ENCODE measurements around the gene N4BP2L2.

The N4BP2L2 gene

GRCh38 chr13:32527151-32527550 lies 11.4 kb downstream of the N4BP2L2 start:
- no peak for FAIRE-seq
- TF ChIP-seq TAF1 (IDR thresholded peaks at IDR 0.05; ENCODE audit: borderline replicate concordance, low read depth, low read length) = no peak
- TF ChIP-seq POLR2A (IDR thresholded peaks at IDR 0.05; ENCODE audit: low read depth, low read length) = no peak
- TF ChIP-seq POLR2AphosphoS5 (IDR thresholded peaks at IDR 0.05; ENCODE audit: low read depth, low read length) = no peak
- no peak for DNase-seq (ENCODE audit: insufficient read length)

GRCh38 chr13:32525766-32526165 lies 12.8 kb downstream of the N4BP2L2 start:
- DNase-seq (ENCODE audit: insufficient read length) = no peak
- FAIRE-seq = no peak
- TF ChIP-seq POLR2A (IDR thresholded peaks at IDR 0.05; ENCODE audit: low read depth, low read length) (no peak), POLR2AphosphoS5 (IDR thresholded peaks at IDR 0.05; ENCODE audit: low read depth, low read length) (no peak), TAF1 (IDR thresholded peaks at IDR 0.05; ENCODE audit: borderline replicate concordance, low read depth, low read length) (no peak)

DNA sequence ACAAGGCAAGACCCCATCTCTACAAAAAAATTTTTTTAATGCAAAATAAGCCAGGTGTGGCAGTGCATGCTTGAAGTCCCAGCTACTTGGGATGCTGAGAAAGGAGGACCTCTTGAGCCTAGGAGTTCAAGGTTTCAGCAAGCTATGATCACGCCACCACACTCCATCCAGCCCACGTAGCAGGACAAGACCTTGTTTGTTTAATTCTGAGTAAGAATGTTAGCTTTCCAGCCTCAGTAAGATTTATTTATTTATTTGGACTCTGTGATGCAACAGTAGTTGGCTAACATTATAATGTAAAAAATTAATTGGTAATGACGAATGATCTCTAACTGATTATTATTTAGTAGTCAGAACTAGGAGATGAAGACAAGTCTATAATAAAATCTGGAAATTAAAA lies 23.3 kb downstream of the N4BP2L2 start:
- TF ChIP-seq TAF1 (IDR thresholded peaks at IDR 0.05; ENCODE audit: borderline replicate concordance, low read depth, low read length) = no peak
- TF ChIP-seq POLR2A (IDR thresholded peaks at IDR 0.05; ENCODE audit: low read depth, low read length) = no peak
- no peak for TF ChIP-seq POLR2AphosphoS5 (IDR thresholded peaks at IDR 0.05; ENCODE audit: low read depth, low read length)
- no peak for FAIRE-seq
- no peak for DNase-seq (ENCODE audit: insufficient read length)

- FAIRE-seq (no peak), DNase-seq (ENCODE audit: insufficient read length) (no peak)
- no peak for TF ChIP-seq POLR2A (IDR thresholded peaks at IDR 0.05; ENCODE audit: low read depth, low read length)
- no peak for TF ChIP-seq POLR2AphosphoS5 (IDR thresholded peaks at IDR 0.05; ENCODE audit: low read depth, low read length)
- no peak for TF ChIP-seq TAF1 (IDR thresholded peaks at IDR 0.05; ENCODE audit: borderline replicate concordance, low read depth, low read length)
These were observed 27.1 kb downstream of the N4BP2L2 start for GRCh38 chr13:32511482-32511881.

DNA sequence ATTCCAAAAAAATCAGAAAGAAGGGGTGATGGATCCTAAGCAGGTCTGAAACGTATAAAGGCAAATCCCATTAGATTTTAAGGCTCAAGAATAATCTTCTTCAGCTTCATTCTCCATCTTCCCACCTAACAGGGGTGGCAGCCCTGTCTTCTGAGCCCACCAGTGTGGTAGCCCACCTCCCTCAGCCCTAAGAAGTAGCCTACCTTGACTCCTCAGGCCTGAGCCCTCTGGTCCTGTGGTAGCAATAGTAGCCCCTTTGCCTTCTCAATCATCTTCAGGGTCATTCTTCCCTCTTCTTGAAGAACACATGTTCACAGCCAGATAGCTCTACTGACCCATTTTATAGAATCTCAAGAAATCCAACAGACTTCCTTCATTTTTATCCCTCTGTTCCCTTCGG lies 33.7 kb downstream of the N4BP2L2 start:
- TF ChIP-seq POLR2A (IDR thresholded peaks at IDR 0.05; ENCODE audit: low read depth, low read length) = no peak
- TF ChIP-seq POLR2AphosphoS5 (IDR thresholded peaks at IDR 0.05; ENCODE audit: low read depth, low read length) = no peak
- no peak for TF ChIP-seq TAF1 (IDR thresholded peaks at IDR 0.05; ENCODE audit: borderline replicate concordance, low read depth, low read length)
- FAIRE-seq = no peak
- no peak for DNase-seq (ENCODE audit: insufficient read length)

- FAIRE-seq (no peak), DNase-seq (ENCODE audit: insufficient read length) (no peak)
- no peak for TF ChIP-seq POLR2A (IDR thresholded peaks at IDR 0.05; ENCODE audit: low read depth, low read length)
- no peak for TF ChIP-seq TAF1 (IDR thresholded peaks at IDR 0.05; ENCODE audit: borderline replicate concordance, low read depth, low read length)
- TF ChIP-seq POLR2AphosphoS5 (IDR thresholded peaks at IDR 0.05; ENCODE audit: low read depth, low read length) = no peak
These were observed 34.3 kb downstream of the N4BP2L2 start for GRCh38 chr13:32504263-32504662.

GRCh38 chr13:32503727-32504126 lies 34.9 kb downstream of the N4BP2L2 start:
- FAIRE-seq (no peak), DNase-seq (ENCODE audit: insufficient read length) (no peak)
- TF ChIP-seq POLR2A (IDR thresholded peaks at IDR 0.05; ENCODE audit: low read depth, low read length) (no peak), POLR2AphosphoS5 (IDR thresholded peaks at IDR 0.05; ENCODE audit: low read depth, low read length) (no peak), TAF1 (IDR thresholded peaks at IDR 0.05; ENCODE audit: borderline replicate concordance, low read depth, low read length) (no peak)

DNA sequence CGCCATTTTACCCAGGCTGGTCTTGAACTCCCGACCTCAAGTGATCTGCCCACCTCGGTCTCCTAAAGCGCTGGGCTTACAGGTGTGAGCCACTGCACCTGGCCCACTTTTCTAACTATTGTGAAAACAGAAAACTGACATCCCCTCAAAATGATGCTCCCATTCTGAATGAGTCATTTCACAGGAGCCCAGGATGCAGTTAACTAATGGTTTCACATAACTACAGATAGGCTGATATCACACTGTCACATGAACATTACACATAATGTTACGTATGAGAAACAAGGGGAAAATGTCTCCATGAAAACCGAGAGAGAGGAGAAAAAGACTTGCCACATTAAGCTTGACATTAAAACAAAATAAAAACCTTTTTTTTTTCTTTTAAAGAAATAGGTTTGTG lies 37.5 kb downstream of the N4BP2L2 start:
- no peak for TF ChIP-seq POLR2AphosphoS5 (IDR thresholded peaks at IDR 0.05; ENCODE audit: low read depth, low read length)
- no peak for TF ChIP-seq POLR2A (IDR thresholded peaks at IDR 0.05; ENCODE audit: low read depth, low read length)
- no peak for TF ChIP-seq TAF1 (IDR thresholded peaks at IDR 0.05; ENCODE audit: borderline replicate concordance, low read depth, low read length)
- FAIRE-seq (no peak), DNase-seq (ENCODE audit: insufficient read length) (no peak)

DNA sequence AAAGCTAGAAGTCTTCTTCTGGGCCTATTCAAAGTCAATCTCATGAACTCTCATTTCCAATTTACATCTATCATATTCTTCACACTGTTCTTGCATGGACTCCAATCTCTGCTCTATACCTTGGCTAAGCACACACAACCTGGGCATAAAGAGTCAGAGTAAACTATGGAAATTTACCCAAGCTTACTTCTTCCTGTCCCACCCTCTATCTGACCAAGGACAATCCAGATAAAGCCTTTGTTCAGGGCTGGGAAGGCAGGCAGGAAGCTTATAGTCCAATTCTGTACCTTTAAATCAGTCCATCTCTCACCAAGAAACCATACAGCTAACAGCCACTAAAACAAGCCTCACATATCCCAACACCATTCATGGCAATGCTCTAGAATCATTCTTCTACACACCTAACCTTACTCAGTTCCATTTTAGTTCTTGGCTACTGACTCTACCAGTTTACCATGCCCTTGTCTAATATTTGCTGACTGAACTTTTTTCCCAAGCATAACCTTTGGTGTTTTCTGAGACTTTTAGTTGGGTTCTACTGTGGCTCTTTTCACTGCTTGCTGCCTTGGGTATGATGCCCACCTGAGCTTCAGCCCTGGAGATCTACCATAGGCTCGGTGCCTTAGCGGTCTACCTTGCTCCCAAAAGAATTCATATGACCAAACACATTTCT lies 38.9 kb downstream of the N4BP2L2 start:
- no peak for DNase-seq (ENCODE audit: insufficient read length)
- no peak for FAIRE-seq
- no peak for TF ChIP-seq POLR2AphosphoS5 (IDR thresholded peaks at IDR 0.05; ENCODE audit: low read depth, low read length)
- TF ChIP-seq POLR2A (IDR thresholded peaks at IDR 0.05; ENCODE audit: low read depth, low read length) = no peak
- no peak for TF ChIP-seq TAF1 (IDR thresholded peaks at IDR 0.05; ENCODE audit: borderline replicate concordance, low read depth, low read length)

- DNase-seq (ENCODE audit: insufficient read length) (no peak), FAIRE-seq (no peak)
- TF ChIP-seq POLR2A (IDR thresholded peaks at IDR 0.05; ENCODE audit: low read depth, low read length) (no peak), TAF1 (IDR thresholded peaks at IDR 0.05; ENCODE audit: borderline replicate concordance, low read depth, low read length) (no peak)
These were observed 41.0 kb downstream of the N4BP2L2 start for GRCh38 chr13:32497589-32497988.

DNA sequence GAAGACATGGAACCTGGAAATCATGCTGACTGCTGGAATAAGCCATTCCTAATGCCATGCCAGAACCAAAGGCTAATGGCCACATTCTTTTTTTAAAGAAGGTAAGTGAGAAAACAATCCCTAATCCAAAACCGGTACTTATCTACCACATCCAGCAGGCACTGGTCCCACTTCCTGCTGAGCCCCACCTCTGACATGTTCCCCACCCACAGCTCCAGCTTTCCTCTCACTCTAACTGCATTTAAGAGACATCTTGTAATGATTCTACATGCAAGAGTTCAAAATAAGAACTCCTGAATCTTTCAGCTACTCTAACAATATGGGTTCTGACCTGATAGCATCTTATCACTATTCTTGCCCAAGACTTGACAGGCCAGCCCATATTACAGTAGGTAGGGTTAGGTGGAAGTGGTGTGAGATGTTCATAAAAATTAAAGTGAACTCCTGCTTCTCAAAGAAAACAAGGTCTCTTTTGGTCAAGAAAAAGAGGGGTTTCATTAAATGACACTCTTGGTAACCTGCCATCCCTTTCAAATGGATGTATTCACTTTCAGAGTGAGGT lies 41.9 kb downstream of the N4BP2L2 start:
- FAIRE-seq = no peak

DNA sequence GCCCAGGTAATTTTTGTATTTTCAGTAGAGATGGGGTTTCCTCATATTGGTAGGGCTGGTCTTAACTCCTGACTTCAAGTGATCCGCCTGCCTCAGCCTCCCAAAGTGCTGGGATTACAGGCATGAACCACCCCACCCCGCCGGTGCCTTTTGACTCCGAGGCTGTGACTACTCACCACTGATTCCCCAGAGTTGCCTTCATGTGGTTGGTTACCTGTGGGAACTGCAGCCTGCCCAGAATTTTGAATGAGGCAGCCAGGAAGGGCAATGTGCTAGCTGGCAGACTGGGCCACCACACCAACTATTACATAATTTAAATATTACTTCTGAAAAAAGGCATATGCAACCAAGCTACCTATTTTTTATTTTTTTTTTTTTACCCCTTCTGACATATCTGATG lies 42.8 kb downstream of the N4BP2L2 start:
- no peak for FAIRE-seq
- no peak for DNase-seq (ENCODE audit: insufficient read length)
- TF ChIP-seq POLR2A (IDR thresholded peaks at IDR 0.05; ENCODE audit: low read depth, low read length) (no peak), TAF1 (IDR thresholded peaks at IDR 0.05; ENCODE audit: borderline replicate concordance, low read depth, low read length) (no peak), POLR2AphosphoS5 (IDR thresholded peaks at IDR 0.05; ENCODE audit: low read depth, low read length) (no peak)

More for the DNA sequence above, 41.9 kb downstream of the N4BP2L2 start:
- DNase-seq (ENCODE audit: insufficient read length) = no peak
- no peak for TF ChIP-seq TAF1 (IDR thresholded peaks at IDR 0.05; ENCODE audit: borderline replicate concordance, low read depth, low read length)
